Endothelial cell of umbilical vein (primary cell): Measurements from ENCODE around the gene CDHR1. TPM values are rescaled to one million over a fixed set of nuclear protein-coding genes. Genes with fewer than 3 reads are reported as not detected.

Experiments
- BruUV-seq: library from RNA; stranded (reverse); fragments of 400-500 nt; replicated peaks from 2 replicates; lab custom pipeline; 2021; lab: Mats Ljungman, UMichigan
- CTCF ChIA-PET: fragments of 300-600, 350-600 bp; sonication (Branson Sonifier 250); formaldehyde crosslinking; loops from one replicate; lab custom pipeline; 2021; ENCODE audit warnings: antibody characterized with exemption, inconsistent platforms; lab: Charles Lee
- POLR2A ChIA-PET: fragments of 300-600, 350-600 bp; sonication (Branson Sonifier 250); formaldehyde crosslinking; loops from one replicate; lab custom pipeline; 2021; ENCODE audit warnings: antibody characterized with exemption, inconsistent platforms; lab: Charles Lee
- DNase-seq: peaks from one replicate; pipeline ENCODE4 v3.0.0-alpha.2; 2011; ENCODE audit warnings: low read depth, low spot score
- FAIRE-seq: peaks from 2 replicates; lab custom pipeline; 2011; peaks lifted over from hg19 to GRCh38; lab: Jason Lieb, UNC
- H2AFZ ChIP-seq: 2 replicates; pipeline ENCODE4 v1.6.0; 2012; ENCODE audit warnings: low read depth, low read length, control low read depth, inconsistent platforms
- H3K27ac ChIP-seq: 2 replicates; pipeline ENCODE4 v1.5.1; 2011; ENCODE audit warnings: low read depth, mild to moderate bottlenecking, control low read depth, low read length, moderate library complexity; ENCODE audit not compliant: insufficient read depth
- H3K27me3 ChIP-seq, 2 experiments: 2 replicates each; pipeline versions ENCODE4 v1.6.0 to v1.6.1; 2011; ENCODE audit warnings: low read length in 2 of 2, mixed read lengths in 1 of 2; ENCODE audit not compliant: control insufficient read depth in 2 of 2, insufficient read depth in 2 of 2
- H3K36me3 ChIP-seq, 2 experiments: 2 replicates in 1 of 2; 3 replicates in 1 of 2; pipeline ENCODE4 v1.5.1; 2011; ENCODE audit warnings: low read length in 2 of 2, mild to moderate bottlenecking in 1 of 2, moderate library complexity in 1 of 2; ENCODE audit not compliant: control insufficient read depth in 2 of 2, insufficient read depth in 2 of 2; ENCODE audit errors: extremely low read depth in 1 of 2
- H3K4me1 ChIP-seq: 3 replicates; pipeline ENCODE4 v1.5.1; 2011; ENCODE audit warnings: mild to moderate bottlenecking, low read length; ENCODE audit not compliant: control insufficient read depth, insufficient read depth; ENCODE audit errors: extremely low read depth
- H3K4me2 ChIP-seq: 2 replicates; pipeline ENCODE4 v1.6.1; 2011; ENCODE audit warnings: low read length, control low read depth, mixed read lengths; ENCODE audit not compliant: insufficient read depth
- H3K4me3 ChIP-seq, 3 experiments: fragments of 200-600 bp in 1 of 3; sonication (generic), shearing (Covaris generic) in 1 of 3; replicated peaks in 1 of 3; 2 replicates each; pipeline ENCODE4 v1.5.1; 2011 to 2016; ENCODE audit warnings: control low read depth in 3 of 3, low read length in 3 of 3, mild to moderate bottlenecking in 2 of 3, inconsistent platforms in 1 of 3, low read depth in 1 of 3, moderate library complexity in 1 of 3; ENCODE audit not compliant: insufficient read depth in 1 of 3
- H3K79me2 ChIP-seq: 2 replicates; pipeline ENCODE4 v1.6.0; 2012; ENCODE audit warnings: low read length, inconsistent platforms; ENCODE audit not compliant: control insufficient read depth, insufficient read depth
- H3K9ac ChIP-seq: replicated peaks from 2 replicates; pipeline ENCODE3; 2011; ENCODE audit warnings: low read length, control low read depth; ENCODE audit not compliant: insufficient read depth; ENCODE audit errors: extremely low read depth
- H3K9me1 ChIP-seq: replicated peaks from 3 replicates; pipeline ENCODE4 v1.6.0; 2011; ENCODE audit warnings: mild to moderate bottlenecking, low read length; ENCODE audit not compliant: control insufficient read depth, insufficient read depth; ENCODE audit errors: extremely low read depth
- H3K9me3 ChIP-seq: replicated peaks from 2 replicates; pipeline ENCODE4 v1.5.1; 2012; ENCODE audit warnings: low read length, inconsistent platforms; ENCODE audit not compliant: control insufficient read depth, insufficient read depth
- H4K20me1 ChIP-seq: replicated peaks from 2 replicates; pipeline ENCODE3; 2011; ENCODE audit warnings: mild to moderate bottlenecking, low read length; ENCODE audit not compliant: control insufficient read depth, insufficient read depth; ENCODE audit errors: extremely low read depth
- CTCF ChIP-seq, 2 donors: IDR thresholded peaks; 1 replicate in 1 of 2; 2 replicates in 1 of 2; pipeline ENCODE4 v1.5.1; 2011; ENCODE audit warnings: low read length in 2 of 2, mild to moderate bottlenecking in 2 of 2, moderate library complexity in 2 of 2, control low read depth in 1 of 2, inconsistent platforms in 1 of 2, low read depth in 1 of 2; ENCODE audit not compliant: insufficient read depth in 1 of 2; ENCODE audit errors: extremely low read depth in 1 of 2
- EZH2 ChIP-seq: IDR thresholded peaks from 2 replicates; pipeline ENCODE4 v1.6.1; 2012; ENCODE audit warnings: borderline replicate concordance, low read depth, mild to moderate bottlenecking, moderate library complexity, low read length, inconsistent platforms; ENCODE audit not compliant: severe bottlenecking
- FOS ChIP-seq: IDR thresholded peaks from 2 replicates; pipeline ENCODE4 v1.6.1; 2011; ENCODE audit warnings: mild to moderate bottlenecking, low read length, moderate library complexity, borderline replicate concordance; ENCODE audit not compliant: insufficient read depth
- GATA2 ChIP-seq: IDR thresholded peaks from 2 replicates; pipeline ENCODE4 v1.7.0; 2011; ENCODE audit warnings: low read depth, mild to moderate bottlenecking, moderate library complexity, mixed read lengths, low read length; ENCODE audit not compliant: insufficient read length, insufficient read depth
- JUN ChIP-seq: IDR thresholded peaks from 2 replicates; pipeline ENCODE4 v1.6.1; 2011; ENCODE audit warnings: borderline replicate concordance, low read depth; ENCODE audit not compliant: insufficient read length, insufficient read depth
- MAX ChIP-seq: IDR thresholded peaks from 2 replicates; pipeline ENCODE4 v1.6.1; 2011; ENCODE audit not compliant: insufficient read depth, insufficient read length
- MYC ChIP-seq: IDR thresholded peaks from one replicate; pipeline ENCODE4 v1.6.1; 2011; ENCODE audit warnings: mild to moderate bottlenecking, low read depth, low read length
- POLR2A ChIP-seq: IDR thresholded peaks from 2 replicates; pipeline ENCODE4 v1.6.1; 2012; ENCODE audit warnings: low read depth, mild to moderate bottlenecking, control low read depth, low read length
- POLR2AphosphoS5 ChIP-seq: IDR thresholded peaks from 2 replicates; pipeline ENCODE4 v1.6.1; 2012; ENCODE audit warnings: low read depth, mild to moderate bottlenecking, control low read depth, low read length, moderate library complexity; ENCODE audit not compliant: insufficient read depth
- dilution Hi-C: fragments of 300-500 bp; cut with MboI; formaldehyde crosslinking; loops from one replicate; pipeline ENCODE4 v1.15.0; 2019; ENCODE audit warnings: low sequenced_read_pairs; ENCODE audit not compliant: extremely low pct_ligation_motif_present
- intact Hi-C: fragments of 100-400 bp; cut with micrococcal nuclease; formaldehyde crosslinking; loops from one replicate; pipeline ENCODE4 v1.10.0; 2022
- polyA plus RNA-seq, 4 experiments: library from polyadenylated mRNA; depleted of rRNA in 3 of 4; stranded (reverse) in 3 of 4; unstranded in 1 of 4; fragments of >200 nt; gene quantifications; 2 replicates each; pipeline versions ENCODE4 v1.2.1 to v1.2.3, GENCODE V29; 2011 to 2012; ENCODE audit warnings: missing spikeins in 1 of 4
- total RNA-seq: library from RNA; stranded (reverse); gene quantifications from 2 replicates; pipeline ENCODE4 v1.2.3, GENCODE V29; 2021

Gene CDHR1
- total and polyA plus RNA-seq, 2 donors (not counting 3 experiments of a cell fraction or from before 2014, with no cell fraction given), result 0.11 to 0.53 TPM

- TF ChIP-seq GATA2 (no peak), MAX (no peak), CTCF (IDR thresholded peaks at IDR 0.05; ENCODE audit: extremely low read depth in 1 of 2, insufficient read depth in 1 of 2, low read depth in 1 of 2, low read length in 2 of 2) (no peak), JUN (no peak), FOS (no peak), POLR2A (no peak), POLR2AphosphoS5 (no peak), EZH2 (no peak), MYC (no peak)
- POLR2A ChIA-PET, result no interaction called here
- dilution Hi-C loops, result no loop called here
Observed at GRCh38 chr10:84269162-84269561, 74.8 kb downstream of the CDHR1 start.

More at GRCh38 chr10:84269162-84269561, 74.8 kb downstream of the CDHR1 start:
- Histone ChIP-seq H3K27ac (no peak overlapping the region), H3K4me2 (no peak overlapping the region), H3K9me3 (no peaks in the 10 kb centered on the region), H4K20me1 (no peaks in the 10 kb centered on the region), H3K4me1 (no peaks in the 10 kb centered on the region), H3K36me3 (no peaks in the 10 kb centered on the region), H3K4me3 (no peak overlapping the region), H3K9ac (no peak overlapping the region), H3K79me2 (no peaks in the 10 kb centered on the region), H3K27me3 (peaks cover 13 to 28% of the 10 kb centered on the region in 2 experiments), H3K9me1 (no peaks in the 10 kb centered on the region), H2AFZ (no peak overlapping the region)
- intact Hi-C loops, result no loop called here
- no peak for DNase-seq
- CTCF ChIA-PET, result interaction anchor here (1.0 to 11.1 kb wide), 2 partner anchors 83 to 268 kb away, joined by 4 to 510 read pairs; no protein-coding TSS in a partner anchor
- no peak for FAIRE-seq
- no TSS peak for BruUV-seq

Other genes with a start within 250 kb of the CDHR1 start
- 113 and 114 TPM in 2 replicates for gene GHITM, start 55.0 kb upstream of the CDHR1 start, total RNA-seq
- 96.5 and 122 TPM in 2 replicates for gene GHITM, start 55.0 kb upstream of the CDHR1 start, polyA plus RNA-seq
- gene GPR15LG, start 20.7 kb upstream of the CDHR1 start, total RNA-seq, result not detected in 2 replicates
- not detected in 2 replicates for gene GPR15LG, start 20.7 kb upstream of the CDHR1 start, polyA plus RNA-seq
- gene LRIT2, start 31.0 kb downstream of the CDHR1 start, total RNA-seq, result not detected in 2 replicates
- not detected in 2 replicates for gene LRIT2, start 31.0 kb downstream of the CDHR1 start, polyA plus RNA-seq
- gene LRIT1, start 47.0 kb downstream of the CDHR1 start, total RNA-seq, result not detected in 2 replicates
- not detected in 2 replicates for gene LRIT1, start 47.0 kb downstream of the CDHR1 start, polyA plus RNA-seq
- not detected in 2 replicates for gene RGR, start 50.5 kb downstream of the CDHR1 start, total RNA-seq
- gene RGR, start 50.5 kb downstream of the CDHR1 start, polyA plus RNA-seq, result not detected in 2 replicates
- 49.3 and 50.8 TPM in 2 replicates for gene CCSER2, start 134.1 kb downstream of the CDHR1 start, total RNA-seq
- 13.9 and 14.5 TPM in 2 replicates for gene CCSER2, start 134.1 kb downstream of the CDHR1 start, polyA plus RNA-seq